ENCODE data around the gene COX8A. TPM values are rescaled to one million over a fixed set of nuclear protein-coding genes. Genes with fewer than 3 reads are reported as not detected.

Gene COX8A
- total and polyA plus RNA-seq, 2 of the 13 experiments (the other 11 are each of a cell fraction or from before 2014, with no cell fraction given) = 202 to 406 TPM

- TF ChIP-seq, protein P1, sequence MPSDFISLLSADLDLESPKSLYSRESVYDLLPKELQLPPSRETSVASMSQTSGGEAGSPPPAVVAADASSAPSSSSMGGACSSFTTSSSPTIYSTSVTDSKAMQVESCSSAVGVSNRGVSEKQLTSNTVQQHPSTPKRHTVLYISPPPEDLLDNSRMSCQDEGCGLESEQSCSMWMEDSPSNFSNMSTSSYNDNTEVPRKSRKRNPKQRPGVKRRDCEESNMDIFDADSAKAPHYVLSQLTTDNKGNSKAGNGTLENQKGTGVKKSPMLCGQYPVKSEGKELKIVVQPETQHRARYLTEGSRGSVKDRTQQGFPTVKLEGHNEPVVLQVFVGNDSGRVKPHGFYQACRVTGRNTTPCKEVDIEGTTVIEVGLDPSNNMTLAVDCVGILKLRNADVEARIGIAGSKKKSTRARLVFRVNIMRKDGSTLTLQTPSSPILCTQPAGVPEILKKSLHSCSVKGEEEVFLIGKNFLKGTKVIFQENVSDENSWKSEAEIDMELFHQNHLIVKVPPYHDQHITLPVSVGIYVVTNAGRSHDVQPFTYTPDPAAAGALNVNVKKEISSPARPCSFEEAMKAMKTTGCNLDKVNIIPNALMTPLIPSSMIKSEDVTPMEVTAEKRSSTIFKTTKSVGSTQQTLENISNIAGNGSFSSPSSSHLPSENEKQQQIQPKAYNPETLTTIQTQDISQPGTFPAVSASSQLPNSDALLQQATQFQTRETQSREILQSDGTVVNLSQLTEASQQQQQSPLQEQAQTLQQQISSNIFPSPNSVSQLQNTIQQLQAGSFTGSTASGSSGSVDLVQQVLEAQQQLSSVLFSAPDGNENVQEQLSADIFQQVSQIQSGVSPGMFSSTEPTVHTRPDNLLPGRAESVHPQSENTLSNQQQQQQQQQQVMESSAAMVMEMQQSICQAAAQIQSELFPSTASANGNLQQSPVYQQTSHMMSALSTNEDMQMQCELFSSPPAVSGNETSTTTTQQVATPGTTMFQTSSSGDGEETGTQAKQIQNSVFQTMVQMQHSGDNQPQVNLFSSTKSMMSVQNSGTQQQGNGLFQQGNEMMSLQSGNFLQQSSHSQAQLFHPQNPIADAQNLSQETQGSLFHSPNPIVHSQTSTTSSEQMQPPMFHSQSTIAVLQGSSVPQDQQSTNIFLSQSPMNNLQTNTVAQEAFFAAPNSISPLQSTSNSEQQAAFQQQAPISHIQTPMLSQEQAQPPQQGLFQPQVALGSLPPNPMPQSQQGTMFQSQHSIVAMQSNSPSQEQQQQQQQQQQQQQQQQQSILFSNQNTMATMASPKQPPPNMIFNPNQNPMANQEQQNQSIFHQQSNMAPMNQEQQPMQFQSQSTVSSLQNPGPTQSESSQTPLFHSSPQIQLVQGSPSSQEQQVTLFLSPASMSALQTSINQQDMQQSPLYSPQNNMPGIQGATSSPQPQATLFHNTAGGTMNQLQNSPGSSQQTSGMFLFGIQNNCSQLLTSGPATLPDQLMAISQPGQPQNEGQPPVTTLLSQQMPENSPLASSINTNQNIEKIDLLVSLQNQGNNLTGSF (CRISPR knock-in tag; IDR thresholded peaks at IDR 0.05) = no peak
- TF ChIP-seq RCOR2 (CRISPR knock-in tag; IDR thresholded peaks at IDR 0.05) = no peak
- no peak for TF ChIP-seq KLF15 (CRISPR knock-in tag; IDR thresholded peaks at IDR 0.05; ENCODE audit: borderline replicate concordance)
- TF ChIP-seq DPF2 (CRISPR knock-in tag; IDR thresholded peaks at IDR 0.05; ENCODE audit: borderline replicate concordance, low read depth) = no peak
- TF ChIP-seq, protein P2, sequence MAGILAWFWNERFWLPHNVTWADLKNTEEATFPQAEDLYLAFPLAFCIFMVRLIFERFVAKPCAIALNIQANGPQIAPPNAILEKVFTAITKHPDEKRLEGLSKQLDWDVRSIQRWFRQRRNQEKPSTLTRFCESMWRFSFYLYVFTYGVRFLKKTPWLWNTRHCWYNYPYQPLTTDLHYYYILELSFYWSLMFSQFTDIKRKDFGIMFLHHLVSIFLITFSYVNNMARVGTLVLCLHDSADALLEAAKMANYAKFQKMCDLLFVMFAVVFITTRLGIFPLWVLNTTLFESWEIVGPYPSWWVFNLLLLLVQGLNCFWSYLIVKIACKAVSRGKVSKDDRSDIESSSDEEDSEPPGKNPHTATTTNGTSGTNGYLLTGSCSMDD (CRISPR knock-in tag; IDR thresholded peaks at IDR 0.05) = no peak
- no peak for TF ChIP-seq BRCA1 (CRISPR knock-in tag; IDR thresholded peaks at IDR 0.05)
- no peak for TF ChIP-seq U2AF1 (optimal IDR thresholded peaks at IDR 0.05; ENCODE audit: low read depth, low read length)
- no peak for TF ChIP-seq GLMP (CRISPR knock-in tag; IDR thresholded peaks at IDR 0.05; ENCODE audit: borderline replicate concordance)
- TF ChIP-seq ZFP90 (CRISPR knock-in tag; IDR thresholded peaks at IDR 0.05; ENCODE audit: borderline replicate concordance) = no peak
- no peak for TF ChIP-seq AGO2 (optimal IDR thresholded peaks at IDR 0.05; ENCODE audit: low read depth, low read length)
- no peak for TF ChIP-seq ZNF24 (IDR thresholded peaks at IDR 0.05)
- TF ChIP-seq FOXM1 (CRISPR knock-in tag; IDR thresholded peaks at IDR 0.05) = no peak
- TF ChIP-seq GTF2F1 (IDR thresholded peaks at IDR 0.05; ENCODE audit: low read length) = no peak
- TF ChIP-seq, protein P3, sequence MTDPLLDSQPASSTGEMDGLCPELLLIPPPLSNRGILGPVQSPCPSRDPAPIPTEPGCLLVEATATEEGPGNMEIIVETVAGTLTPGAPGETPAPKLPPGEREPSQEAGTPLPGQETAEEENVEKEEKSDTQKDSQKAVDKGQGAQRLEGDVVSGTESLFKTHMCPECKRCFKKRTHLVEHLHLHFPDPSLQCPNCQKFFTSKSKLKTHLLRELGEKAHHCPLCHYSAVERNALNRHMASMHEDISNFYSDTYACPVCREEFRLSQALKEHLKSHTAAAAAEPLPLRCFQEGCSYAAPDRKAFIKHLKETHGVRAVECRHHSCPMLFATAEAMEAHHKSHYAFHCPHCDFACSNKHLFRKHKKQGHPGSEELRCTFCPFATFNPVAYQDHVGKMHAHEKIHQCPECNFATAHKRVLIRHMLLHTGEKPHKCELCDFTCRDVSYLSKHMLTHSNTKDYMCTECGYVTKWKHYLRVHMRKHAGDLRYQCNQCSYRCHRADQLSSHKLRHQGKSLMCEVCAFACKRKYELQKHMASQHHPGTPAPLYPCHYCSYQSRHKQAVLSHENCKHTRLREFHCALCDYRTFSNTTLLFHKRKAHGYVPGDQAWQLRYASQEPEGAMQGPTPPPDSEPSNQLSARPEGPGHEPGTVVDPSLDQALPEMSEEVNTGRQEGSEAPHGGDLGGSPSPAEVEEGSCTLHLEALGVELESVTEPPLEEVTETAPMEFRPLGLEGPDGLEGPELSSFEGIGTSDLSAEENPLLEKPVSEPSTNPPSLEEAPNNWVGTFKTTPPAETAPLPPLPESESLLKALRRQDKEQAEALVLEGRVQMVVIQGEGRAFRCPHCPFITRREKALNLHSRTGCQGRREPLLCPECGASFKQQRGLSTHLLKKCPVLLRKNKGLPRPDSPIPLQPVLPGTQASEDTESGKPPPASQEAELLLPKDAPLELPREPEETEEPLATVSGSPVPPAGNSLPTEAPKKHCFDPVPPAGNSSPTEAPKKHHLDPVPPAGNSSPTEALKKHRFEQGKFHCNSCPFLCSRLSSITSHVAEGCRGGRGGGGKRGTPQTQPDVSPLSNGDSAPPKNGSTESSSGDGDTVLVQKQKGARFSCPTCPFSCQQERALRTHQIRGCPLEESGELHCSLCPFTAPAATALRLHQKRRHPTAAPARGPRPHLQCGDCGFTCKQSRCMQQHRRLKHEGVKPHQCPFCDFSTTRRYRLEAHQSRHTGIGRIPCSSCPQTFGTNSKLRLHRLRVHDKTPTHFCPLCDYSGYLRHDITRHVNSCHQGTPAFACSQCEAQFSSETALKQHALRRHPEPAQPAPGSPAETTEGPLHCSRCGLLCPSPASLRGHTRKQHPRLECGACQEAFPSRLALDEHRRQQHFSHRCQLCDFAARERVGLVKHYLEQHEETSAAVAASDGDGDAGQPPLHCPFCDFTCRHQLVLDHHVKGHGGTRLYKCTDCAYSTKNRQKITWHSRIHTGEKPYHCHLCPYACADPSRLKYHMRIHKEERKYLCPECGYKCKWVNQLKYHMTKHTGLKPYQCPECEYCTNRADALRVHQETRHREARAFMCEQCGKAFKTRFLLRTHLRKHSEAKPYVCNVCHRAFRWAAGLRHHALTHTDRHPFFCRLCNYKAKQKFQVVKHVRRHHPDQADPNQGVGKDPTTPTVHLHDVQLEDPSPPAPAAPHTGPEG (CRISPR knock-in tag; IDR thresholded peaks at IDR 0.05) = no peak
- TF ChIP-seq ZNF883 (CRISPR knock-in tag; IDR thresholded peaks at IDR 0.05; ENCODE audit: not compliant biosample characterization) = no peak
- no peak for TF ChIP-seq ZNF530 (CRISPR knock-in tag; IDR thresholded peaks at IDR 0.05; ENCODE audit: low read depth)
- no peak for TF ChIP-seq ZFP62 (CRISPR knock-in tag; IDR thresholded peaks at IDR 0.05)
- TF ChIP-seq SRY (CRISPR knock-in tag; IDR thresholded peaks at IDR 0.05) = 0 out of 2 replicates have a peak, but pooled peaks have one; percentile 40
These were observed 29.4 kb upstream of the COX8A start (continued) for GRCh38 chr11:63944987-63945386.

Measured in HepG2 (cell line).